Astrocyte (in vitro differentiated cells and primary cell): ENCODE data around the gene DNAH6. TPM values are rescaled to one million over a fixed set of nuclear protein-coding genes. Genes with fewer than 3 reads are reported as not detected.

Experiments used
- DNase-seq: peaks from one replicate; pipeline ENCODE4 v3.0.0-alpha.2; 2010; ENCODE audit warnings: low read depth
- FAIRE-seq: peaks from 2 replicates; lab custom pipeline; 2011; peaks lifted over from hg19 to GRCh38; lab: Jason Lieb, UNC
- H2AFZ ChIP-seq: 2 replicates; pipeline ENCODE4 v1.6.0; 2012; ENCODE audit warnings: low read depth, low read length, inconsistent platforms
- H3K27ac ChIP-seq: 2 replicates; pipeline ENCODE4 v1.5.1; 2011; ENCODE audit warnings: low read depth, low read length, inconsistent platforms
- H3K27me3 ChIP-seq: 2 replicates; pipeline ENCODE4 v1.6.0; 2011; ENCODE audit warnings: low read length, inconsistent platforms; ENCODE audit not compliant: insufficient read depth
- H3K36me3 ChIP-seq: 2 replicates; pipeline ENCODE4 v1.5.1; 2011; ENCODE audit warnings: low read length, inconsistent platforms; ENCODE audit not compliant: insufficient read depth
- H3K4me1 ChIP-seq: 2 replicates; pipeline ENCODE4 v1.5.1; 2011; ENCODE audit warnings: low read length, inconsistent platforms; ENCODE audit not compliant: insufficient read depth
- H3K4me2 ChIP-seq: 2 replicates; pipeline ENCODE4 v1.6.0; 2012; ENCODE audit warnings: low read length, inconsistent platforms
- H3K4me3 ChIP-seq: 2 replicates; pipeline ENCODE4 v1.5.1; 2011; ENCODE audit warnings: low read depth, mild to moderate bottlenecking, low read length, inconsistent platforms; ENCODE audit not compliant: insufficient read depth
- H3K79me2 ChIP-seq: 2 replicates; pipeline ENCODE4 v1.6.0; 2012; ENCODE audit warnings: mild to moderate bottlenecking, low read length, inconsistent platforms; ENCODE audit not compliant: insufficient read depth
- H3K9ac ChIP-seq: 2 replicates; pipeline ENCODE4 v1.6.0; 2012; ENCODE audit warnings: mild to moderate bottlenecking, low read length, inconsistent platforms
- H3K9me3 ChIP-seq: 2 replicates; pipeline ENCODE4 v1.5.1; 2012; ENCODE audit warnings: low read depth, mild to moderate bottlenecking, low read length, inconsistent platforms; ENCODE audit not compliant: insufficient read depth
- H4K20me1 ChIP-seq: 2 replicates; pipeline ENCODE4 v1.6.0; 2012; ENCODE audit warnings: low read length, inconsistent platforms; ENCODE audit not compliant: insufficient read depth
- H3K27ac Mint-ChIP-seq: one replicate; pipeline ENCODE4 v1.8.0; 2021; ENCODE audit warnings: mild to moderate bottlenecking, mixed read lengths; ENCODE audit not compliant: unreplicated experiment
- H3K27me3 Mint-ChIP-seq: one replicate; pipeline ENCODE4 v1.8.0; 2021; ENCODE audit warnings: low read depth, mixed read lengths; ENCODE audit not compliant: unreplicated experiment
- H3K36me3 Mint-ChIP-seq: one replicate; pipeline ENCODE4 v1.8.0; 2021; ENCODE audit warnings: low read depth, mixed read lengths; ENCODE audit not compliant: unreplicated experiment
- H3K4me1 Mint-ChIP-seq: one replicate; pipeline ENCODE4 v1.8.0; 2021; ENCODE audit warnings: low read depth, mixed read lengths; ENCODE audit not compliant: unreplicated experiment
- H3K4me3 Mint-ChIP-seq: one replicate; pipeline ENCODE4 v1.8.0; 2021; ENCODE audit warnings: mild to moderate bottlenecking, moderate library complexity, mixed read lengths; ENCODE audit not compliant: unreplicated experiment
- H3K9me3 Mint-ChIP-seq: one replicate; pipeline ENCODE4 v1.8.0; 2021; ENCODE audit warnings: mild to moderate bottlenecking, mixed read lengths; ENCODE audit not compliant: unreplicated experiment
- EZH2 ChIP-seq: IDR thresholded peaks from 2 replicates; pipeline ENCODE4 v1.6.1; 2012; ENCODE audit warnings: mild to moderate bottlenecking, low read length, inconsistent platforms; ENCODE audit not compliant: insufficient read depth
- total RNA-seq: library from RNA; stranded (reverse); gene quantifications from 2 replicates; pipeline ENCODE4 v1.2.1, GENCODE V29; 2021
- TF ChIP-seq, protein P1 (sequence below): IDR thresholded peaks from 2 replicates; pipeline ENCODE4 v1.5.1; 2011; ENCODE audit warnings: low read depth, mild to moderate bottlenecking, inconsistent platforms, low read length, moderate library complexity; ENCODE audit not compliant: insufficient read depth

Gene DNAH6
- total RNA-seq, 1 donor from 2014 or later, result 0.20 TPM

DNA sequence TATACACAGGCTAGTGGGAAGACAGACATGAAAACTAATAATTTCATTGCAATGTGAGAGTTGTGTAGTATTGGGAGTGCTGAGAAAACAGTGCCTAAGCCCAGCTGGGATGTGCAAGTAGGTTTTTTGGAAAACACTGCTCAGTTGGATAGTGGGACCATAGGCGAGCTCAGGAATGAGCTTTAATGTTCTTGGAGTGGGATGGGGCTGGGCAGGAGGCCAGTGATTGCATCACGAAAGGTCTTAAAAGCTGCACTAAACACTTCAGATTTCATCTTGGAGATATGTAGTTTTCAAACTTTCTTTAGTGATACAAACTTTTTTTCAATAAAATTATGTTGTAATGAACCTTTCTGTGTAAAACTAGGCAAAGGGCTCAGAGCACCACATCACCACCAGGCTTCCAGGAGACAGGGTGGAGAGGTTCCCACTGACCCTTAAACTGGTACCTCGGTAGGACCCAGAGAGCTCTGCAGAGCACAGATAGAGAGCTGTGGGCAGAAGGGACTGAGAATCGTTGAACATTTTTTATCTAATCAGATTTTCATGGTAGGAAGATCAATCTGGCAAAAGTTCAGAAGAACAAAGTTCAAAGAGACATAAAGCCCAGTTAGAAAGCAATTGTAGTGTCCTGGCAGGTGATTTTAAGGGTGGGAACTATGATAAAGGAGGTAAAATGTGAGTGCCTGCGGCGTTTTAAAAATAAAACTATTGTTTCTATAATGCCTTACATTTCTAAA is 188.4 kb downstream of the DNAH6 start:
- no peaks in the 10 kb centered on the region for H3K4me1 ChIP-seq
- H3K36me3 ChIP-seq, result no peaks in the 10 kb centered on the region
- FAIRE-seq, result no peak

DNA sequence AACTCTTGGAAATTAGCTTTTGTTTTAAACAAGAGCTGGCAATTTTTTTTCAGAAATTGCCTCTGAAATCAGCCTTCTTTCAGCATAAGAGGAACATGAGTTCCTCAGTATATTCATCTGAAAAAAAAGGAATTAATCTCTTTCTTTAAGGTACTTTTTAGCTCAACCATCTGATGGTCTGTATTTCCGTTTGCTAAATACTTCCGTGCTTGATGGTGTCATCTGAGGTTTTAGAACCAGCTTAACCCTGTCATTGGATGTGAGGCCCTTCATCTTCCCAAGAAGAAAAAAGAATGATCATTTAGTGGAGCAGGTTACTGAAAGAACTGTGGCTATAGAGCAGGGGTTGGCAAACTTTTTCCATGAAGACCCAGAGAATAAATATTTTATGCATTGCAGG is 189.6 kb downstream of the DNAH6 start:
- H3K4me1 Mint-ChIP-seq, result no peaks in the 10 kb centered on the region
- Histone ChIP-seq H3K9me3 (no peaks in the 10 kb centered on the region), H3K36me3 (no peaks in the 10 kb centered on the region), H3K4me1 (no peaks in the 10 kb centered on the region), H3K4me2 (no peak overlapping the region), H2AFZ (no peak overlapping the region), H3K9ac (no peak overlapping the region), H3K27ac (no peak overlapping the region), H4K20me1 (no peaks in the 10 kb centered on the region), H3K4me3 (no peak overlapping the region), H3K79me2 (no peaks in the 10 kb centered on the region), H3K27me3 (no peaks in the 10 kb centered on the region)
- TF ChIP-seq, protein P1, sequence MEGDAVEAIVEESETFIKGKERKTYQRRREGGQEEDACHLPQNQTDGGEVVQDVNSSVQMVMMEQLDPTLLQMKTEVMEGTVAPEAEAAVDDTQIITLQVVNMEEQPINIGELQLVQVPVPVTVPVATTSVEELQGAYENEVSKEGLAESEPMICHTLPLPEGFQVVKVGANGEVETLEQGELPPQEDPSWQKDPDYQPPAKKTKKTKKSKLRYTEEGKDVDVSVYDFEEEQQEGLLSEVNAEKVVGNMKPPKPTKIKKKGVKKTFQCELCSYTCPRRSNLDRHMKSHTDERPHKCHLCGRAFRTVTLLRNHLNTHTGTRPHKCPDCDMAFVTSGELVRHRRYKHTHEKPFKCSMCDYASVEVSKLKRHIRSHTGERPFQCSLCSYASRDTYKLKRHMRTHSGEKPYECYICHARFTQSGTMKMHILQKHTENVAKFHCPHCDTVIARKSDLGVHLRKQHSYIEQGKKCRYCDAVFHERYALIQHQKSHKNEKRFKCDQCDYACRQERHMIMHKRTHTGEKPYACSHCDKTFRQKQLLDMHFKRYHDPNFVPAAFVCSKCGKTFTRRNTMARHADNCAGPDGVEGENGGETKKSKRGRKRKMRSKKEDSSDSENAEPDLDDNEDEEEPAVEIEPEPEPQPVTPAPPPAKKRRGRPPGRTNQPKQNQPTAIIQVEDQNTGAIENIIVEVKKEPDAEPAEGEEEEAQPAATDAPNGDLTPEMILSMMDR, result no peak
- TF ChIP-seq EZH2, result no peak
- H3K27me3 Mint-ChIP-seq, result no peaks in the 10 kb centered on the region
- H3K9me3 Mint-ChIP-seq, result no peaks in the 10 kb centered on the region
- H3K36me3 Mint-ChIP-seq, result no peaks in the 10 kb centered on the region
- FAIRE-seq (no peak), DNase-seq (no peak)
- H3K4me3 Mint-ChIP-seq, result no peak overlapping the region
- no peak overlapping the region for H3K27ac Mint-ChIP-seq

More for the DNA sequence above, 188.4 kb downstream of the DNAH6 start:
- Mint-ChIP-seq H3K27me3 (no peaks in the 10 kb centered on the region), H3K4me3 (no peak overlapping the region), H3K27ac (no peak overlapping the region), H3K36me3 (no peaks in the 10 kb centered on the region), H3K4me1 (no peaks in the 10 kb centered on the region), H3K9me3 (no peaks in the 10 kb centered on the region)
- no peaks in the 10 kb centered on the region for H3K9me3 ChIP-seq
- H3K4me3 ChIP-seq, result no peak overlapping the region
- no peaks in the 10 kb centered on the region for H3K79me2 ChIP-seq
- H2AFZ ChIP-seq, result no peak overlapping the region
- no peaks in the 10 kb centered on the region for H4K20me1 ChIP-seq
- H3K9ac ChIP-seq, result no peak overlapping the region
- no peak overlapping the region for H3K27ac ChIP-seq
- DNase-seq, result no peak
- TF ChIP-seq EZH2, result no peak
- TF ChIP-seq, protein P1, result no peak
- H3K4me2 ChIP-seq, result no peak overlapping the region
- no peaks in the 10 kb centered on the region for H3K27me3 ChIP-seq

DNA sequence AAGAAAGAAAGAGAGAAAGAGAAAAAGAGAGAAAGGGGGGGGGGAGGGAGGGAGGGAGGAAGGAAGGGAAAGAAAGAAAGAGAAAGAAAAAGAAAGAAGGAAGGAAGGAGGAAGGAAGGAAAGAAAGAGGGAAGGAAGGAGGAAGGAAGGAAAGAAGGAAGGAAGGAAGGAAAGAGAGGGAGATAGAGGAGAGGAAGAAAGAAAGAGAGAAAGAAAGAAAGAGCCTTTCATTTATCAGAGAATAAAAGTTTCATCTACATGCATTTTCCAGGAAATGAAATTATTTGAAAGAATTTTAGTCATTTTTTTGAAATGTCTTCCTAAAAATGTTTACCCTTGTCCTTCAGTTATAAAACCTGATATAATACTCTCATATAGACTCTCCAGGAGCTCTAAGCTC is 192.1 kb downstream of the DNAH6 start:
- no peaks in the 10 kb centered on the region for H3K4me1 Mint-ChIP-seq
- no peak overlapping the region for H3K9ac ChIP-seq
- no peak overlapping the region for H3K4me2 ChIP-seq
- no peaks in the 10 kb centered on the region for H3K27me3 Mint-ChIP-seq
- H3K79me2 ChIP-seq, result no peaks in the 10 kb centered on the region
- no peaks in the 10 kb centered on the region for H3K27me3 ChIP-seq
- no peak overlapping the region for H3K4me3 Mint-ChIP-seq
- TF ChIP-seq, protein P1, result no peak
- no peak for TF ChIP-seq EZH2
- DNase-seq (no peak), FAIRE-seq (no peak)
- H3K9me3 ChIP-seq, result no peaks in the 10 kb centered on the region
- no peaks in the 10 kb centered on the region for H3K36me3 Mint-ChIP-seq
- no peaks in the 10 kb centered on the region for H3K9me3 Mint-ChIP-seq
- peaks cover 3% of the 10 kb centered on the region for H3K4me1 ChIP-seq
- no peak overlapping the region for H3K4me3 ChIP-seq
- H4K20me1 ChIP-seq, result no peaks in the 10 kb centered on the region
- H3K27ac Mint-ChIP-seq, result no peak overlapping the region
- no peak overlapping the region for H3K27ac ChIP-seq
- no peaks in the 10 kb centered on the region for H3K36me3 ChIP-seq
- H2AFZ ChIP-seq, result no peak overlapping the region
